Activated T-cell treated with anti-CD3 and anti-CD28 coated beads for 4 hours (primary cell): ENCODE data around the gene NR6A1.

Experiments used
- DNase-seq: peaks from one replicate; pipeline ENCODE4 v3.0.0-alpha.2; 2020

NR6A1 gene

GRCh38 chr9:124498499-124499146 is 272.5 kb downstream of the NR6A1 start:
- no peak for DNase-seq

- DNase-seq: no peak
Measured at GRCh38 chr9:124498040-124498439, 273.1 kb downstream of the NR6A1 start.

GRCh38 chr9:124497441-124497840 is 273.7 kb downstream of the NR6A1 start:
- DNase-seq: no peak

- no peak for DNase-seq
Measured at GRCh38 chr9:124496463-124496862, 274.6 kb downstream of the NR6A1 start.

GRCh38 chr9:124496075-124496449 is 275.0 kb downstream of the NR6A1 start:
- DNase-seq: no peak

- DNase-seq: no peak
Measured at GRCh38 chr9:124495126-124496074, 275.7 kb downstream of the NR6A1 start.

- DNase-seq: no peak
Measured at GRCh38 chr9:124493794-124494479, 277.2 kb downstream of the NR6A1 start.

GRCh38 chr9:124493218-124493617 is 277.9 kb downstream of the NR6A1 start:
- DNase-seq: no peak

GRCh38 chr9:124492818-124493217 is 278.3 kb downstream of the NR6A1 start:
- DNase-seq: no peak

- no peak for DNase-seq
Measured at GRCh38 chr9:124491049-124491975, 279.8 kb downstream of the NR6A1 start.

- no peak for DNase-seq
Measured at GRCh38 chr9:124490004-124490403, 281.1 kb downstream of the NR6A1 start.

- DNase-seq: no peak
Measured at GRCh38 chr9:124489222-124489621, 281.9 kb downstream of the NR6A1 start.

GRCh38 chr9:124488641-124489210 is 282.4 kb downstream of the NR6A1 start:
- no peak for DNase-seq

GRCh38 chr9:124487260-124488182 is 283.6 kb downstream of the NR6A1 start:
- no peak for DNase-seq

- DNase-seq: no peak
Measured at GRCh38 chr9:124486778-124487259, 284.3 kb downstream of the NR6A1 start.

GRCh38 chr9:124485936-124486335 is 285.2 kb downstream of the NR6A1 start:
- DNase-seq: no peak

GRCh38 chr9:124485201-124485600 is 285.9 kb downstream of the NR6A1 start:
- no peak for DNase-seq

GRCh38 chr9:124483481-124483880 is 287.6 kb downstream of the NR6A1 start:
- no peak for DNase-seq

GRCh38 chr9:124482431-124483031 is 288.6 kb downstream of the NR6A1 start:
- no peak for DNase-seq

- DNase-seq: no peak
Measured at GRCh38 chr9:124481115-124481514, 290.0 kb downstream of the NR6A1 start.
